HG03565 (cell line): ENCODE data around the gene LAMA3.
"Not testable (repeated sequence)": the region's sequence is repeated elsewhere in the genome, so short reads cannot be mapped to it uniquely, and the experiment has no call there.

ENCODE experiments used
- ATAC-seq: cut with Tn5 transposase; IDR thresholded peaks from one replicate; pipeline ENCODE4 v1.9.1; 2021; ENCODE audit warnings: mild to moderate bottlenecking, moderate library complexity; ENCODE audit not compliant: unreplicated experiment

LAMA3 gene

DNA sequence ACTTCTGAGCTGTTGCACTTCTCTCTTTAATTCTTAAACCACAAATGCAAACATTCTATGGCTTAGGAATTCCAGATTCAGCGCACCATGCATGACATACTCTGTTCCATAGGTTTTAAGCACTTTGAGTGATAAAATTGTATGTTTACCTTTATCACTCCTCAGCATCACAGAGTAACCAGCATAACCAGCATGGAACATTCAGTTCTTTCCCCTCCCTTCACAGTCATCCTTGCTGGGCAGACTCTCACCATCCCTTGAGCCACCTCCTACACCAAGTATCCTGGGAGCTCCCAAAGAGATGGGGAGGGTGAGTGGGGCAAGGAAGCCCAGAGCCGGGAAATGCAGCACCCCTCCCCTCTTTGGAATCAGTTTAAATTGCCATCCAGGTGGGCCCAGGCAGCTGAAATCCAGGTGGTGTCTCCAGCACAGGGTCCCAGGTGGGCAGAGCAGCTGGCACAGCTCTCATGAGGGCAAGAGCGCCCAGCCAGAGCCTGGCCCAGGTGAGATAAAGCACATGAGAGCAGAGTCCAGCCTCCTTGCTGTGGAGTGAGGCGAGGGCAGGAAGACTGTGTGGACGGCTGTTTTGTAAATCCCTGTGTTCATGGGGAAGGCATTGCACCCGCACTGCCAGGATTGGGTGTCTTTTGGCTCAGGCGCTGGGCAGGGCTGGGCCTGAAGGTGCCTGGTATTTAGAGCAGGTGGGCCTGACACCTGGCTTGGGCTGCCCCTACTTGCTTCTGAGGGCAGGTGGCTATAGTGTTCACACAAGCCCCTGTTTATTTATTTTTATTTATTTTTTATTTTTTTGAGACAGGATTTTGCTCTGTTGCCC, 36.8 kb downstream of the LAMA3 start:
- ATAC-seq = no peak

GRCh38 chr18:23727707-23728493, 38.6 kb downstream of the LAMA3 start:
- ATAC-seq = no peak

DNA sequence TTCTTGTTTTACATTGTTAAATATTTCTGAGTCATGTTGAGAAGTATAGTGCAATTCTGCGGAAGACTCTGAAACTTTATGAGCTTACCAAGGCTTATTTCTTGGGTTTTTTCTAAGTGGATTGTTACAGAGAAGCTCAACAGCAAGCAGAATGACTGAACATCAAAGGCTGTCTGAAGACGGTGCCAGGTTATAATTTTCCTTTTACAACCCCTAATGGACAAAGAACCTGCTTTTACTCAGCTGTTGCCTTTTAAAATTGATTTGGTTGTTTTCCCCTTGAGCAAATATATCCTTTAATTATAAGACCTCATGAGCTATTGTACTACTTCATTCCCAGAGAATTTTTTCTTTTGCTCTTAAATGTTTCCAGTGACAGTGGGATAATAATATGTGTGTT, 41.6 kb downstream of the LAMA3 start:
- no peak for ATAC-seq

GRCh38 chr18:23731861-23732260, 42.6 kb downstream of the LAMA3 start:
- ATAC-seq = no peak

DNA sequence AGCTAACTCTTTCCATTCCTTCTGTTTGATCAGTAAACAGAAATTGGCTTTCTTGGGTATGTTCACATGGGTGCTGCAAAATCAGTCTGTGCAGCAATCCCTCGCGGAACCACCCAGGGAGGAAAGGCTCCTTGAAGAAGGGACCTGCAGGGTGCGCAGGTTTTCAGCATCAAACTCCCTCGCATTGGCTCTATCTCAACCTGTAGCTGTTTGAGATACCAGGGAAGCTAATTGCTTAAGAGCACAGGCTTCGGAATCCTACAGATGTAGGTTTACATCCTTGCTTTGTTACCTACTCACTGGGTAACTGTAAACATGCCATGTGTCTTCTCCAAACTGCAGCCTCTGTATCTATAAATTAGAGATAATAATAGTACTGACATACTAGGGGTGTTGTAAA, 43.2 kb downstream of the LAMA3 start:
- no peak for ATAC-seq

- ATAC-seq = not testable (repeated sequence)
Observed at GRCh38 chr18:23733265-23733664, 44.0 kb downstream of the LAMA3 start.

- ATAC-seq = no peak
Observed at GRCh38 chr18:23733895-23734294, 44.6 kb downstream of the LAMA3 start.

DNA sequence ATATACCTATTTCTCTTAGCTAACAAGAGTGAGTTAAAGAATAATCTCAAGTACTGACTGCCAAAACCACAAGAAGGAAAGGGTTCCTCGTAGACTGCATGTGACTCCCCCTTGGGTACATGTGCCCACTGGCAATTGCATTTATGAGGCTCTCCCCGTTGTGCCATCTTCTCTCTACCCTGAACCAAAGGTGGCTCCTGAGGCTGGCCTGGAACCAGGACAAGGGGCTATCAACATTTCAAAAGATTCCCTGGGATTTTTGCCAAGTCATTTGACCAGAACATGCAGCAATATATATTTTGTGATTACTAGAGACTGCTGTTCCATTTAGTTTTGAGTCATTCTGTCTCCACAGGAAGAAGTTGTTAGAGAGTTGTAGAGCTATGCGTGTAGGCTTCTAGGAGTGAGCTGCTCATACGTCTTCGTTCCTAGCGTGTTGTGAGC, 45.8 kb downstream of the LAMA3 start:
- ATAC-seq = no peak

DNA sequence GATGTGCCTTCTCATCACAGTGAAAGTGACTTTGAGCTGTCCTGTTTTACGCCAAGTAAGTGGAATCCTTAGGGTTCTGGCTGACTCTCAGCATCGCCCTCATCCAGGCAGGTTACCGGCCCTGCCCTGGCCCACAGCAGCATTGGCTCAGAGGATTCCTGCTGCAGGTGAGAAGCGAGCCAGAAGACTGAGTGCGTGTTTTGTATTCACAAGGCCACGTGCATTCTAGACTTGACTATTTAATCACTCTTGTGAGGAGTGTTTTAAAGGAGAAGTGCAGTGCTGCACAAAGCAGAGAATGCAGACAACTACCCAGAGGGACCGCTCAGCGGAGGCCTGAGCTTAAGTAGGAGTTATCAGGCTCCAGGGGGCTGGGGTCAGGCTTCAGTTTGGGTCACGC, 48.3 kb downstream of the LAMA3 start:
- ATAC-seq = no peak

GRCh38 chr18:23738151-23738550, 48.9 kb downstream of the LAMA3 start:
- no peak for ATAC-seq

- no peak for ATAC-seq
Observed at GRCh38 chr18:23738575-23738974, 49.3 kb downstream of the LAMA3 start.

DNA sequence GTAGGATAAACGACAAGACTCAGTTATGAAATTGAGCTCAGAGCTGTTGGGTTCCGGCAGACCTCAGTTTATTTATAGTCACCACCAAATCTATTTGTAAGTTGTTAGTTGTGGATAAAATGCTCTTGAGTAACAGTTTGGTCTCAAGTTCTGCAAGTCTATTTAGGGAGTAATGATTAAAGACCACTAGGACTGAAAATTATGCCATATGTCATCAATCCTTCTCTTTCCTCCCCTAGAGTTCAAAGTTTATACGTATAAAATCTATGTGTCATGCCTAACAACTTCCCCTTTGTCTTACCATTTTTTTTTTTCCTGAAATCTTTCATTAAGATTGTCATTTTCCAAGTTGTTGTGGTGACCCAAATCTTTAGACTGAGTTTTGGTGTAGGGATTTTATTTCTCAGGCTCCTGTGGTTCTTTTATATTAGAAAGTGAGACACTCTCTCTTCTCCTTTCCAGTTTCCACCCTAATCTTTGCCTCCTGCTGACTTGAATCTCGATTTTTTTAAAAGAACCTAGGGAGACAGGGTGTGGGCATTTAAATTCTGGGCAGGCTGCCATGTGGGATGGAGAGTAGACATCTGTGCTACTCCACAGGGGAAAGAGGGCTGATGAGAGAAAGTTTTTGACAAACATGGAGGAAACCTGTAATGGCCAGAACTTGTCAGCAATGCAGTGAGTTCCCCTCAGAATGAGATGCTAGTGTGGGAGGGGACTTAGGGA, 51.0 kb downstream of the LAMA3 start:
- no peak for ATAC-seq

- ATAC-seq = not testable (repeated sequence)
Observed at GRCh38 chr18:23741967-23742366, 52.7 kb downstream of the LAMA3 start.

GRCh38 chr18:23743733-23744333, 54.6 kb downstream of the LAMA3 start:
- ATAC-seq = no peak

DNA sequence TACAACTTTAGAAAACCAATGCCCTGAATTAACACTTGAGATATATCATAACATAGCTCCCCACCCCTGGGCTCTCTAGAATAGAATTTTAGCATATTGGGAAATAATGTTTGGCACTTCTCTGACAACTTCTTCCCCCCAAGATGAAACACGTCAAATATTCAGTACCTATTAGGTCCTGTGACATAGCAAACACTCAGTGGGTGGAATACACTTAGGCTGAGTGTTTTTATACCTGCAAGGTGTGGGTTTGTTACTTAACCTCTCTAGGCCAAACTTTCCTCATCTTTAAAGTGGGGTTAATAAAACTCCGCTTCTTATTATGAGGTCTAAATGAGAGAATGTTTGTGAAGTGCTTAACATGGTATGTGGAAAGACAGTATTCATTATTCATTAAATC, 56.1 kb downstream of the LAMA3 start:
- no peak for ATAC-seq

GRCh38 chr18:23746851-23747250, 57.6 kb downstream of the LAMA3 start:
- ATAC-seq = no peak

- ATAC-seq = no peak
Observed at GRCh38 chr18:23752363-23752762, 63.1 kb downstream of the LAMA3 start.

DNA sequence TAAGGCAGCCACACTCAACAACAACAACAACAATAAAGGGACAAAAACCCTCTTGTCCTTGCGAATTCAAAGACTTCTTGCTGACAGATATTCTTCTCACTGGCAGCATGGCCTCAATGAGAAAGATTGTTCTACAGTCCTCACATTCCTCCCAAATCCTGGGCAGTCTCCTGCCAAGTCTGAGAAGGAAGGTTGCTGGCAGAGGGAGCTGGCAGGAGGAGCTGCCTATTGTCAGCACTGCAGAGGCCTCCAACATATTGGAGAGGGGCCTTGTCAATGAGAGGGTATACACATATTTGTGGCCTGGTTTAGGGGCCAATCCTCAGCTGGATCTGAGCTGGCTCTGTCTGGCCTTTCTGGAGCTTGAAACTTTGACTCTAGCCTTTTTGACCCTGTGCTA, 63.5 kb downstream of the LAMA3 start:
- ATAC-seq = no peak

GRCh38 chr18:23756590-23757436, 67.6 kb downstream of the LAMA3 start:
- no peak for ATAC-seq

GRCh38 chr18:23757437-23757733, 68.1 kb downstream of the LAMA3 start:
- no peak for ATAC-seq
